ENCODE results near the gene NTSR1.

The NTSR1 gene

GRCh38 chr20:62723351-62723750 is 14.7 kb downstream of the NTSR1 start:
- no peak for TF ChIP-seq CTCF (conservative IDR thresholded peaks at IDR 0.05; ENCODE audit: low read depth, low read length)
- Histone ChIP-seq H2AFZ (ENCODE audit: low read depth) (no peak overlapping the region), H3K4me2 (no peak overlapping the region), H3K36me3 (ENCODE audit: insufficient read depth) (no peaks in the 10 kb centered on the region), H3K79me2 (ENCODE audit: insufficient read depth, low read depth) (no peaks in the 10 kb centered on the region), H3K4me3 (IDR thresholded peaks at IDR 0.05; ENCODE audit: insufficient read depth, low read depth, low read length) (no peak overlapping the region), H3K4me1 (ENCODE audit: low read depth, poor library complexity, severe bottlenecking) (no peaks in the 10 kb centered on the region), H3K27ac (no peak overlapping the region), H4K20me1 (ENCODE audit: insufficient read depth) (no peaks in the 10 kb centered on the region), H3K27me3 (ENCODE audit: insufficient read depth, low read depth) (peaks cover 100% of the 10 kb centered on the region), H3K9ac (no peak overlapping the region)

GRCh38 chr20:62723768-62724450 is 15.3 kb downstream of the NTSR1 start:
- no peak for TF ChIP-seq CTCF (conservative IDR thresholded peaks at IDR 0.05; ENCODE audit: low read depth, low read length)
- Histone ChIP-seq H3K4me1 (ENCODE audit: low read depth, poor library complexity, severe bottlenecking) (no peaks in the 10 kb centered on the region), H3K36me3 (ENCODE audit: insufficient read depth) (no peaks in the 10 kb centered on the region), H3K27me3 (ENCODE audit: insufficient read depth, low read depth) (peaks cover 100% of the 10 kb centered on the region), H4K20me1 (ENCODE audit: insufficient read depth) (no peaks in the 10 kb centered on the region), H3K27ac (no peak overlapping the region), H3K4me2 (no peak overlapping the region), H3K4me3 (IDR thresholded peaks at IDR 0.05; ENCODE audit: insufficient read depth, low read depth, low read length) (no peak overlapping the region), H3K79me2 (ENCODE audit: insufficient read depth, low read depth) (no peaks in the 10 kb centered on the region), H3K9ac (no peak overlapping the region), H2AFZ (ENCODE audit: low read depth) (no peak overlapping the region)

- Histone ChIP-seq H3K36me3 (ENCODE audit: insufficient read depth) (no peaks in the 10 kb centered on the region), H3K27me3 (ENCODE audit: insufficient read depth, low read depth) (peaks cover 100% of the 10 kb centered on the region), H4K20me1 (ENCODE audit: insufficient read depth) (no peaks in the 10 kb centered on the region), H3K79me2 (ENCODE audit: insufficient read depth, low read depth) (no peaks in the 10 kb centered on the region), H3K4me3 (IDR thresholded peaks at IDR 0.05; ENCODE audit: insufficient read depth, low read depth, low read length) (no peak overlapping the region), H3K4me1 (ENCODE audit: low read depth, poor library complexity, severe bottlenecking) (no peaks in the 10 kb centered on the region), H3K27ac (no peak overlapping the region), H3K4me2 (no peak overlapping the region), H2AFZ (ENCODE audit: low read depth) (no peak overlapping the region), H3K9ac (no peak overlapping the region)
- TF ChIP-seq CTCF (conservative IDR thresholded peaks at IDR 0.05; ENCODE audit: low read depth, low read length), result no peak
Measured at GRCh38 chr20:62724692-62725595, 16.3 kb downstream of the NTSR1 start.

GRCh38 chr20:62725596-62726268 is 17.1 kb downstream of the NTSR1 start:
- Histone ChIP-seq H3K79me2 (ENCODE audit: insufficient read depth, low read depth) (no peaks in the 10 kb centered on the region), H4K20me1 (ENCODE audit: insufficient read depth) (no peaks in the 10 kb centered on the region), H3K27ac (no peak overlapping the region), H3K4me2 (no peak overlapping the region), H3K27me3 (ENCODE audit: insufficient read depth, low read depth) (peaks cover 100% of the 10 kb centered on the region), H3K36me3 (ENCODE audit: insufficient read depth) (no peaks in the 10 kb centered on the region), H2AFZ (ENCODE audit: low read depth) (no peak overlapping the region), H3K4me1 (ENCODE audit: low read depth, poor library complexity, severe bottlenecking) (no peaks in the 10 kb centered on the region), H3K4me3 (IDR thresholded peaks at IDR 0.05; ENCODE audit: insufficient read depth, low read depth, low read length) (no peak overlapping the region), H3K9ac (no peak overlapping the region)
- no peak for TF ChIP-seq CTCF (conservative IDR thresholded peaks at IDR 0.05; ENCODE audit: low read depth, low read length)
